NCI-H446 treated with DMSO at 0.1 percent for 48 hours (cell line): ENCODE results near the gene ASCC1.
"Not testable (repeated sequence)": the region's sequence is repeated elsewhere in the genome, so short reads cannot be mapped to it uniquely, and the experiment has no call there.

ENCODE experiments used
- DNase-seq: peaks from one replicate; lab custom pipeline; 2025; lab: John Stamatoyannopoulos, UW

ASCC1 gene

DNA sequence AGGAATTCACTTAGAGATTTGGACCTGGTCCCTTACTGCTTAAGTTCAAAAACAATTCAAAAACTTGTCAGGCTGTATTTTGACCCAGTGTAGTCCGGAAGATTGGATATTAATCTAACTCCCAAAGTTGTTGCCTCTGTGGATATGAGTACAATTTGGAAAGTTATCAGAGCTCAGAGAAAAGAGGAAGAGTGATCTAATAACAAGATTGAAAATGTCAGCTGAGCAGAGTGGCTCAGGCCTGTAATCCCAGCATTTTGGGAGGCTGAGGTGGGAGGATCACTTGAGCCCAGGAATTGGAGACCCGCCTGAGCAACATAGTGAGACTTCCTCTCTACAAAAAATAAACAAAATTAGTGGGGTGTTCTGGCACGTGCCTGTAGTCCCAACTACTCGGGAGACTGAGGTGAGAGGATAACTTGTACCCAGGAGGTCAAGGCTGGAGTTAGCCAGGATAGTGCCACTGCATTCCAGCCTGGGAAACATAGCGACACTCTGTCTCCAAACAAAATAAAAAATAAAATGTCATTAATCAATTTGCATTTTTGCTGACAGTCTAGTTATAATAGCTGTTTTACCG, 3.2 kb upstream of the ASCC1 start:
- no peak for DNase-seq

- no peak for DNase-seq
These were observed 2.6 kb upstream of the ASCC1 start for GRCh38 chr10:72218726-72219125.

DNA sequence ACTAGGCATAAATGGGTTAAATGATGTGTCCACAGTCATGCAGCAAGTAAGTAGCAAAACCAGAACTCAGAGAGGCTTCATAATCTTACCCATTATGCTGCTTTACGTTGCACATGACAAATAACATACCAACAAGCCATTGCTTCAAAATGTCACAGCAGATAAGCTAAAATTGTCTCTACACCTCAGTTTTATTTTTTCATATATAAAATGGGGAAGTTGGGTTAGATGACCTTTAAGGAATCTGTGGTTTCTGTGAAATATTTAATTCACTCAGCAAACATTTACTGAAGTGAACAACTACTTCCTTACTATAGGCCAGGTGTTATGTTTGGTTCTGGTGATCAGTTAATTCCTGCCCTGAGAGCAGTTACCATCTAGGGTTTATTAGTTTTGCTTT, 2.2 kb upstream of the ASCC1 start:
- no peak for DNase-seq

- not testable (repeated sequence) for DNase-seq
These were observed 4.2 kb downstream of the ASCC1 start for GRCh38 chr10:72211832-72212231.

DNA sequence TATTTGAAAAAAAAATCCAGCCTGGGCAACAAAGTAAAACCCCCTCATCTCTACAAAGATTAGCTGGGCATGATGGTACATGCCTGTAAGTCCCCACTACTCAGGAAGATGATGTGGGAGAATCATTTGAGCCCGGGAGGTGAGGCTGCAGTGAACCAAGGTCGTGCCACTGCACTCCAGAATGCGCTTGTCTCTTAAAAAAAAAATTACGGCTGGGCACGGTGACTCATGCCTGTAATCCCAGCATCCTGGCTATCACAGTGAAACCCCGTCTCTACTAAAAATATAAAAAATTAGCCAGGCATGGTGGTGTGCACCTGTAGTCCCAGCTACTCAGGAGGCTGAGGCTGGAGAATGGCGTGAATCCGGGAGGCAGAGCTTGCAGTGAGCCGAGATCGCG, 4.7 kb downstream of the ASCC1 start:
- not testable (repeated sequence) for DNase-seq

DNA sequence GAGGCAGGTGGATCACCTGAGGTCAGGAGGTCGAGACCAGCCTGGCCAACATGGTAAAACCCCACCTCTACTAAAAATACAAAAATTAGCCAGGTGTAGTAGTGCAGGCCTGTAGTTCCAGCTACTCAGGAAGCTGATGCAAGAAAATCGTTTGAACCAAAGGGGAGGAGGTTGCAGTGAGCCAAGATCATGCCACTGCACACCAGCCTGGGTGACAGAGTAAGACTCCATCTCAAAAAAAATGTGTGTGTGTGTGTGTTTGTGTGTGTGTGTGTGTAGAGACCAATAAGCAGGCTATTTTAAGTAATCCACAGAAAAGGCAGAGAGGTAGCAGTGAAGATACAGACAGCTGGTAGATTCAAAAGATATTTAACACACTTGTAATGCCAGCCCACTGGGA, 7.5 kb downstream of the ASCC1 start:
- DNase-seq, result not testable (repeated sequence)

- DNase-seq, result no peak
These were observed 9.4 kb downstream of the ASCC1 start for GRCh38 chr10:72206511-72207229.

- DNase-seq, result no peak
These were observed 11.4 kb downstream of the ASCC1 start for GRCh38 chr10:72204724-72205123.

DNA sequence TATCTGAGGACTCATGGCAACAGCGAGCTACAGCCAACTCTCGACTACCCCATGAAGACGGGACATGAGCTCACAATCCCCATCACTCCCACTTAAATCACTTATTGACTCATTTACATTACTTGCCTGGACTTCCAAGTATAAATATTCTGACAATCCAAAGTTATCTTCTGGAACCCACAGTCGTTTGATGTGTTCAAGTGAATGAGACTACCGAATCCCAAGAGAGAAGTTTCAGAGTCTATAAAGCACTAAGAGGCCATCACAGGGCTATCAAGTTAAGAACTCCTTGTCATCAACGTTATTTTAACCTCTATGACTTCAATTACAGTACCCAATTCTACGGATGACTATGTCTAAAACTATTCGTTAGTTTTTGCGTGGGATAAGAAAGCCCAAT, 11.8 kb downstream of the ASCC1 start:
- no peak for DNase-seq

DNA sequence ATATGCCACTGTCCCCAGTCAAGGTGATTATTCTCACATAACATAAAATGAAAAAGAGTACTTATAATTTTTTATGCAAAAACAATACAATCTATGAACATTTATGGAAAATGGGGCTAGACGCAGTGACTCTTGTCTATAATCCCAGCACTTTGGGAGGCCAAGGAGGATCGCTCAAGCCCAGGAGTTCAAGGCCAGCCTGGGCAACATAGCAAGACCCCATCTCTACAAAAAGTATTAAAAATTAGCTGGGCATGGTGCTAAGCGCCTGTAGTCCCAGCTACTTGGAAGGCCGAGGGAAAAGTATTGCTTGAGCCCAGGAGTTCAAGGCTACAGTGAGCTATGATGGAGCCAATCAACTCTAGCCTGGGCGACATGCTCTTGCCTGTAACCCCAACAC, 14.8 kb downstream of the ASCC1 start:
- DNase-seq, result no peak

DNA sequence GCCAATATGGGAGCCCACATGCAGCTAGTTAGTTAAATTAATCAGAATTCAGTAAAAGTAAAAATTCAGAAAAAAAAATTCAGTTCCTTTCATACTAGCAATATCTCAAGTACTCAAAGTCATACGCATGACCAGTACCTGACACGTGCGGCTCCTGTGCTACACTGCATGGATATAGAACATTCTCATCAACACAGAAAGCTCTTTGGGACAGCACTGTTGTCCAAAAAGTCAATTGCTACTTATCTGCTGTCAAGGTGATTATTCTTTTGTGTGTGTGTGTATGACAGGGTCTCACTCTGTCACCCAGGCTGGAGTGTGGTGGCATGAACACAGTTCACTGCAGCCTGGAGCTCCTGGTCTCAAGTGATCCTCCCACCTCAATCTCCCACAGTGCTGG, 15.2 kb downstream of the ASCC1 start:
- no peak for DNase-seq

- no peak for DNase-seq
These were observed 21.1 kb downstream of the ASCC1 start for GRCh38 chr10:72194949-72195348.

GRCh38 chr10:72186982-72187330, 29.1 kb downstream of the ASCC1 start:
- DNase-seq, result no peak

- DNase-seq, result no peak
These were observed 29.7 kb downstream of the ASCC1 start for GRCh38 chr10:72186258-72186981.

- DNase-seq, result no peak
These were observed 31.9 kb downstream of the ASCC1 start for GRCh38 chr10:72184156-72184555.

GRCh38 chr10:72177454-72177853, 38.6 kb downstream of the ASCC1 start:
- DNase-seq, result no peak

DNA sequence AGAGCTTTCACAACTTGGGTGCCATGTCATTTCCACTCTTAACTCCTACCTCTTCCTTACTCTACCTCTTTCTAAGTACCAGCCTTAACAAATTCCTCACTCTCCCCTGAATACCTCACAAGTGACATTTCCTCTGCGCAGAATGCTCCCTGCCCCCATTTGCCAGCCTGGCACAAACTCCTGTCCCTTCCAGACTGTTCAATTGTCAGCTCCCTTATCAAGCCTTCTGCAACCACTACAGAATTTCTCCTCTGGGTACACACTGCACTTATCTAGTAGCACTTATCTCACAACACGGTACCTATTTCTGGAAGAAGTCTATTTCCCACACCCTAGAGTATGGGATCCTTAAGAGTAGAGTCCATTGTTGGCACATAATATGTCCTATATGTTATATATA, 39.4 kb downstream of the ASCC1 start:
- DNase-seq, result no peak

- no peak for DNase-seq
These were observed 40.9 kb downstream of the ASCC1 start for GRCh38 chr10:72175149-72175548.

GRCh38 chr10:72174297-72174662, 41.8 kb downstream of the ASCC1 start:
- no peak for DNase-seq

GRCh38 chr10:72173619-72174296, 42.3 kb downstream of the ASCC1 start:
- DNase-seq, result peak; percentile 44

GRCh38 chr10:72173262-72173618, 42.8 kb downstream of the ASCC1 start:
- DNase-seq, result no peak

DNA sequence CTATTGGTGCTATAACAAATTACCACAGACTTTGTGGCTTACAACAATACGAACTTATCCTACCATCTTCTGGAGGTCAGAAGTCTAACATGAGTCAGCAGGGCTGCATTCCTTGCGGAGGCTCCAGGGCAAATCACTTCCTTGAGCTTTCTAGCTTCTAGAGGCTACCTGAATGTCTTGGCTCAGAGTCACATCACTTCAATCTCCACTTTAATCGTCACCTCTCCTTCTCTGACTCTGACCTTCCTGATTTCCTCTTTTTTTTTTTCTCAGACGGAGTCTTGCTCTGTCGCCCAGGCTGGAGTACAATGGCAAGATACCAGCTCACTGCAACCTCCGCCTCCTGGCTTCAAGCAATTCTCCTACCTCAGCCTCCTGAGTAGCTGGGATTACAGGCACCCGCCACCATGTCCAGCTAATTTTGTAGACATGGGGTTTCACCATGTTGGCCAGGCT, 44.9 kb downstream of the ASCC1 start:
- DNase-seq, result no peak

DNA sequence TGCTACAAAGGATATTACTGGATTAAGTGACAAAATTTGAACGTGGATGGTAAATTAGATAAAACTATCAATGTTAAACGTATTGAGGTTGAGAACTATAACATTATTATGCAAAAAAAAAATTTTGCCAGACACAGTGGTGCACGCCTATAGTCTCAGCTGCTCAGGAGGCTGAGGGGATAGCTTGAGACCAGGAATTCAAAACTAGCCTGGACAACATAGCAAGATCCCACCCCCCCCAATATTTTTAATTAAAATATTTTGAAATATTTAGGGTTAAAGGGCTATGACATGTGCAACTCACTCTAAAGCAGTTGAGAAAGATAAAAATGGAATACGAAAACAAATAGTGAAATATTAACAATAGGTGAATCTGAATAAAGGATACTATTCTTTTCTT, 45.3 kb downstream of the ASCC1 start:
- DNase-seq, result no peak
